ENCODE measurements around the gene ZCCHC13.
"Not testable (repeated sequence)": the region's sequence is repeated elsewhere in the genome, so short reads cannot be mapped to it uniquely, and the experiment has no call there.

The ZCCHC13 gene

DNA sequence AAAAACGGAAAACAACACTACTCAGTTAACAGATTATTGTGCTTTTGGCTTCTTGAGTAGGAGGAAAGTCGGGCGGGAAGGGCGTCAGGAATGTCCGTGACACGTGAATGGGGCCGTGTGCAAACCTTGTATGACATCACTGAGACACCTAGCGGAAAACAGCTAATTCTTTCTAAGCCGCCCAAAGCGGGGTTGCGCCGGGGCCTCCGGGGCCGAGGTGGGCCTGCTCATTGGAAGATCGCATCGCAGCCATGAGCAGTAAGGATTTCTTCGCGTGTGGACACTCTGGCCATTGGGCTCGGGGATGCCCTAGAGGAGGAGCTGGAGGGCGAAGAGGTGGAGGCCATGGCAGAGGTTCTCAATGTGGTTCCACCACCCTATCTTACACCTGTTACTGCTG, at the start of gene ZCCHC13:
Gene ZCCHC13 (plus strand): TSS at position 165 of the 400 bp plus-strand sequence. CDS start 87 bp downstream, at position 252.
- Histone ChIP-seq H3K9me3 (ENCODE audit: low read depth, low read length) (no peaks in the 10 kb centered on the region), H3K9ac (ENCODE audit: insufficient read length) (no peak within 1 kb of the TSS), H3K36me3 (ENCODE audit: insufficient read depth, low read length) (no peaks in the 10 kb centered on the region), H3K4me3 (no peak within 1 kb of the TSS), H3K27ac (no peak within 1 kb of the TSS)
- TF ChIP-seq EZH2 (IDR thresholded peaks at IDR 0.05) (no peak), POLR2AphosphoS5 (IDR thresholded peaks at IDR 0.05; ENCODE audit: borderline replicate concordance, low read depth, low read length) (no peak), FOXP2 (optimal IDR thresholded peaks at IDR 0.05; ENCODE audit: control extremely low read depth, extremely low read length, insufficient read depth) (no peak)
- no peak for DNase-seq (ENCODE audit: low read depth, low spot score)

DNA sequence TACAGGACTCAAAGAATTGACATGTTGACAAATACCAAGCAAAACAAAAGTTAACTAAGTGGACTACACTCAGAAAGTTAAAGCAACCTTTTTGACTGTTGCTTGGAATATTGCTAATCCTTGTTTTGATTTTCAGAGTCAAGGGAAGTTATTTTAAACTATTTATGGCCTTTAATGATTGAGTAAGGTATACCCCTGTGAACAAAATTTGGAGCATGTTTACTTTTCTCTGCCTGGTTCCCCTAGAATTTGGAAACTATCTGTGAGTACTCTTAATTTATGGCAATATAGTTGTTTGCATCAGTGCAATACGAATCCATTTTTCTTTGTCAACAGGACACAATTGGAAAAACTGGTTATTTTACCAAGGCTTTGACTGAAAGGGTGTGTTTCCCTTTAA, 45.9 kb upstream of the ZCCHC13 start:
- H3K9ac ChIP-seq (ENCODE audit: insufficient read length); H3K9me3 ChIP-seq (ENCODE audit: low read depth, low read length); H3K27ac ChIP-seq; DNase-seq (ENCODE audit: low read depth, low spot score); H3K4me3 ChIP-seq: not testable (repeated sequence)
- peaks cover 39% of the 10 kb centered on the region for H3K36me3 ChIP-seq (ENCODE audit: insufficient read depth, low read length)

GRCh38 chrX:74259885-74260491, 44.0 kb upstream of the ZCCHC13 start:
- Histone ChIP-seq H3K9me3 (ENCODE audit: low read depth, low read length) (no peaks in the 10 kb centered on the region), H3K9ac (ENCODE audit: insufficient read length) (no peak overlapping the region), H3K36me3 (ENCODE audit: insufficient read depth, low read length) (peaks cover 47% of the 10 kb centered on the region), H3K4me3 (no peak overlapping the region), H3K27ac (no peak overlapping the region)
- TF ChIP-seq POLR2AphosphoS5 (IDR thresholded peaks at IDR 0.05; ENCODE audit: borderline replicate concordance, low read depth, low read length) (no peak), FOXP2 (optimal IDR thresholded peaks at IDR 0.05; ENCODE audit: control extremely low read depth, extremely low read length, insufficient read depth) (no peak), EZH2 (IDR thresholded peaks at IDR 0.05) (no peak)
- no peak for DNase-seq (ENCODE audit: low read depth, low spot score)

DNA sequence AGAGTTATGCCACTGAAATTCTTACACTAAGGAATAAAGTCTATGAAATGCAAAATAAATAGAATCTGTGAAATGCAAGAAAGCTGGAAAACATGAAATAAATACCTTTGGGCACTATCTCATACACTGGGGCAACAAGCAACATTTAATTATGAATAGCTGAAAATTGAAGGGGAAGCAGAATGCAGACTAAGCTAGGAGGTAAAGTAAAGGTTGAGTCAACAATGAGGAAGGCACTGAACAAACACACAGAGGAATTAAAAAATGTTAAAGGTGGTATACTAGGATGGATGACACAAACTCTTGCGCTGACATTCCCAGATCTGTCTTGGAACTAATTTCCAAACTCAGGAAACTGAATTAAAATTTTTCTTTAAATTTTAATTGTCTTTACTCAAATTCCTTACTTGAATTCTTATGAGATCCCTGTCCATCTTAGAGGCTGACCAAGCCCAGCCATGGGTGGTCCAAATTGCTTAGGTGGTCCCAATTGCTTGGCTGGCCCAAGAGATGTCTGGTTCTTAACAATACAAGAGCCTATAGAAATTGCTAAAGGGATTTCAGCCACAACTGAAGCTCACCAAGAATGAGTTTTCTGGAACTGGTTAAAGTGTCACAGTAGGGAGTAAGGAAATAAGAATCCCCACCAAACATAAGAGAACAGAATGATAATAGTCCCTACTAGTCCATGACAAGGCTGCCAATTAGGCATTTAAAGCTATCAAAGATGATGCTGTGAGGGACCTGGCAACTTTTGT, 41.3 kb upstream of the ZCCHC13 start:
- DNase-seq (ENCODE audit: low read depth, low spot score), result no peak
- Histone ChIP-seq H3K4me3 (no peak overlapping the region), H3K36me3 (ENCODE audit: insufficient read depth, low read length) (peaks cover 44% of the 10 kb centered on the region), H3K27ac (no peak overlapping the region), H3K9me3 (ENCODE audit: low read depth, low read length) (no peaks in the 10 kb centered on the region), H3K9ac (ENCODE audit: insufficient read length) (no peak overlapping the region)
- TF ChIP-seq EZH2 (IDR thresholded peaks at IDR 0.05), result no peak
- TF ChIP-seq FOXP2 (optimal IDR thresholded peaks at IDR 0.05; ENCODE audit: control extremely low read depth, extremely low read length, insufficient read depth), result no peak

DNA sequence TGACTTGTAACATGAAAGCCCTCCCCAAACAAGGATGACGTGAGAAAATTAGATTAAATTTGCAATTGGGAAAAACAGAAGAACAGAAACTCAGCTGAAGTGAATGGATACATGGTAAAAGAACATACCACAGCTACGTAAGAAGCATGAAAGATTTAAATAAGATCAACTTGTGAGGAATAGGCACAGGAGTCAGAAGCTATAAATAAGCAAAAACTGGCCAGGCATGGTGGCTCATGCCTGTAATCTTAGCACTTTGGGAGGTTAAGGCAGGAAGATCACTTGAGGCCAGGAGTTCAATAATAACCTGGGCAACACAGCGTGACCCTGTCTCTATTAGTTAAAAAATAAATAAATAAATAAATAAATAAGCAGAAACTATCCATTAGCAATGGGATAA, 33.6 kb upstream of the ZCCHC13 start:
- no peak overlapping the region for H3K27ac ChIP-seq
- no peak for DNase-seq (ENCODE audit: low read depth, low spot score)
- no peak overlapping the region for H3K9ac ChIP-seq (ENCODE audit: insufficient read length)
- TF ChIP-seq FOXP2 (optimal IDR thresholded peaks at IDR 0.05; ENCODE audit: control extremely low read depth, extremely low read length, insufficient read depth) (no peak), POLR2AphosphoS5 (IDR thresholded peaks at IDR 0.05; ENCODE audit: borderline replicate concordance, low read depth, low read length) (no peak), EZH2 (IDR thresholded peaks at IDR 0.05) (no peak)
- no peaks in the 10 kb centered on the region for H3K9me3 ChIP-seq (ENCODE audit: low read depth, low read length)
- peaks cover 39% of the 10 kb centered on the region for H3K36me3 ChIP-seq (ENCODE audit: insufficient read depth, low read length)
- H3K4me3 ChIP-seq, result no peak overlapping the region

DNA sequence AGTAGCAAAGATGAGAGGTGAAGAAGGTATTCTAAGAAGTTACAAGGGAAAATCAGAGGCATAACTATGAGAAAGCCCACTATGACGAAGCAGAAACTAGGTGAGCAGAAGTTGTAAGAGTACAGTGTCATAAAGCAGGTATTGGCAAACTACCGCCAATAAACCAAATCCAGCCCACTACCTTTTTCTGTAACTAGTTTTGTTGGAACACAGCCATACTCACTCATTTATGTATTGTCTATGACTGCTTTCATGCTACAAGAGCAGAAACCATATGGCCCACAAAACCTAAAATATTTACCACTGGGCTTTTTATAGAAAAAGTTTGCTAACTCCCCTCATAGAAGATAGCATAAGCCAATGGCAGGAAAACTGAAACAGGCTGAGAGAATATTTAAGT, 31.8 kb upstream of the ZCCHC13 start:
- no peak for TF ChIP-seq POLR2AphosphoS5 (IDR thresholded peaks at IDR 0.05; ENCODE audit: borderline replicate concordance, low read depth, low read length)
- no peak for TF ChIP-seq EZH2 (IDR thresholded peaks at IDR 0.05)
- no peak for TF ChIP-seq FOXP2 (optimal IDR thresholded peaks at IDR 0.05; ENCODE audit: control extremely low read depth, extremely low read length, insufficient read depth)
- H3K9ac ChIP-seq (ENCODE audit: insufficient read length), result no peak overlapping the region
- DNase-seq (ENCODE audit: low read depth, low spot score), result no peak
- peaks cover 52% of the 10 kb centered on the region for H3K36me3 ChIP-seq (ENCODE audit: insufficient read depth, low read length)
- H3K27ac ChIP-seq, result no peak overlapping the region
- H3K9me3 ChIP-seq (ENCODE audit: low read depth, low read length), result no peaks in the 10 kb centered on the region
- H3K4me3 ChIP-seq, result no peak overlapping the region

GRCh38 chrX:74274516-74274915, 29.5 kb upstream of the ZCCHC13 start:
- H3K4me3 ChIP-seq, result no peak overlapping the region
- no peak overlapping the region for H3K9ac ChIP-seq (ENCODE audit: insufficient read length)
- H3K27ac ChIP-seq, result no peak overlapping the region
- TF ChIP-seq FOXP2 (optimal IDR thresholded peaks at IDR 0.05; ENCODE audit: control extremely low read depth, extremely low read length, insufficient read depth), result no peak
- no peak for TF ChIP-seq POLR2AphosphoS5 (IDR thresholded peaks at IDR 0.05; ENCODE audit: borderline replicate concordance, low read depth, low read length)
- TF ChIP-seq EZH2 (IDR thresholded peaks at IDR 0.05), result no peak
- peaks cover 73% of the 10 kb centered on the region for H3K36me3 ChIP-seq (ENCODE audit: insufficient read depth, low read length)
- DNase-seq (ENCODE audit: low read depth, low spot score), result no peak
- H3K9me3 ChIP-seq (ENCODE audit: low read depth, low read length), result no peaks in the 10 kb centered on the region

DNA sequence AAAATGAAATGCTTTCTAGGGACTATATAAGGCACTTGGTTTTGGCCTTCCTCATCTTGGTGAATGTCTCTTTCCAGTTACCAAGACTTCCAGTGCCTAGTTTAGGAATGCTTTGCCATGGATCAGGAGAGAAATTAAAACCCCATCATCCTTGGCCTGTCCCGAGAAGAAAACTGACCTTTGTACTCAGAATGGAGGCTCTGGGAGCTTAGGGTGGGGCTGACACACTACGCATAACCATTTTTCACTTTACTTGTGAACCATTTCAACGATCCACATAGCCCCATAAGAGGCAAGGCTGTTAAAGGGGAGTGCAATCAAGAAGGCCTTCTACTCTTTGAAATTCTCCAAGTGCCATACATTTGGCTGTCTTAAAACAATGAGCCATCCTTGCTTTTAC, 26.7 kb upstream of the ZCCHC13 start:
- Histone ChIP-seq H3K27ac (no peak overlapping the region), H3K4me3 (no peak overlapping the region), H3K9ac (ENCODE audit: insufficient read length) (no peak overlapping the region), H3K9me3 (ENCODE audit: low read depth, low read length) (no peaks in the 10 kb centered on the region), H3K36me3 (ENCODE audit: insufficient read depth, low read length) (peaks cover 82% of the 10 kb centered on the region)
- no peak for DNase-seq (ENCODE audit: low read depth, low spot score)
- TF ChIP-seq FOXP2 (optimal IDR thresholded peaks at IDR 0.05; ENCODE audit: control extremely low read depth, extremely low read length, insufficient read depth), result no peak

DNA sequence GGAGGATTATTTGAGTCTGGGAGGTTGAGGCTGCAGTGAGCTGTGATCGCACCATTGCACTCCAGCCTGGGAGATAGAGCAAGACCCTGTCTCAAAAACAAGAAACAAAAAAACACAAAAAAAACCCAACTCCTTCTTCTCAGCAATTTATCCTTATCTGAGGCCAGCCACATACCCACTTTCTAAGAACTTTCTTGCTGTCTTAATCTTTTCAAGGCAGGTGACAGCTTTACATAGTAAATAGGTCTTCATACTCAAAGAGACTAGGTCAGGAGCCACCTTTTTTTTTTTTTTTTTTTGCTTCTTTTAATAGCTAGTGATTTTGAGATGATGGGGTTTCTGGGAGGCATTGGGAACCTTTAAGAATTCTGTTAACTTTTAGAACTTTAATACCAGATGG, 26.1 kb upstream of the ZCCHC13 start:
- no peak overlapping the region for H3K9ac ChIP-seq (ENCODE audit: insufficient read length)
- TF ChIP-seq FOXP2 (optimal IDR thresholded peaks at IDR 0.05; ENCODE audit: control extremely low read depth, extremely low read length, insufficient read depth), result no peak
- TF ChIP-seq EZH2 (IDR thresholded peaks at IDR 0.05), result no peak
- no peak for TF ChIP-seq POLR2AphosphoS5 (IDR thresholded peaks at IDR 0.05; ENCODE audit: borderline replicate concordance, low read depth, low read length)
- no peak overlapping the region for H3K27ac ChIP-seq
- H3K9me3 ChIP-seq (ENCODE audit: low read depth, low read length), result no peaks in the 10 kb centered on the region
- DNase-seq (ENCODE audit: low read depth, low spot score), result no peak
- no peak overlapping the region for H3K4me3 ChIP-seq
- peaks cover 80% of the 10 kb centered on the region for H3K36me3 ChIP-seq (ENCODE audit: insufficient read depth, low read length)

Data from SK-N-MC (cell line).